ENCODE measurements around the gene FBXO48.

FBXO48 gene

DNA sequence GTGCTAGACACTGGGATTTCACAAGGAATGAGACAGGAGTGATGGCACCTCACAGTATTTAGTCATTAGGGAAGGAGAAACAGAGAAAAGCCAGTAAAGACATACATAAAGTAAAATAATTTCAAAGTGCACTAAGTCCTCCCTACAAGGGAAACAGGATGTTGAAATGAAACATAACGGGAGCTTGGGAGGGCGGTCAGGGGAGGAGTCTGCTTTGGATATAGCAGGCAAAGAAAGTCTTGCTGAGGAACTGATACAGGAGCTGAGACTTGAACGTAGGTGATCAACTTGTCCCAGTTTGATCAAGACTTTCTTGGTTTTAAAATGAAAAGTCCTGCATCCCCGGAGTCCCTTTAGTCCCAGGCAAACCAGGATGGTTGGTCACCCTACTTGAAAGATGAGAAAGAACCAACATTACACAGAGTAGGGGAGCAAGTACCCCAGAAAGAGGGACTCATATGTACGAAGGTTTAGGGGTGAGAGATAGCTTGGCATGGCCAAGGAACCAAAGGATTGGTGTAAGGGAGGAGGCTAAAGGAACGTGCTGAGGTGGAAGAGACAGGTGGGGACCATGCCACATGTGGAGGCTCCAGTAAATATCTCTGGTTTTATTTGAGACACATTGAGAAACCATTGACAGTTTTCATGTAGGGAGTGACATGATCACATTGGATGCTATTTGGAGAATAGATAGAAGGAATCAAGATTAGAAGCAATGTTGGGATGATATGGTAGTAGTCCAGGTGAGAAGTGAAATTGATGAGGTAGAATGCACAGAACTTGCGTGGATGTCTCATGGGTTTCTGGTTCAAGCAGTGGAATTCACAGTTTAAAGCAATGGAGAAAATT lies 28.4 kb downstream of the FBXO48 start:
- no peak for DNase-seq (ENCODE audit: low read depth in 1 of 2, low spot score in 1 of 2)

DNA sequence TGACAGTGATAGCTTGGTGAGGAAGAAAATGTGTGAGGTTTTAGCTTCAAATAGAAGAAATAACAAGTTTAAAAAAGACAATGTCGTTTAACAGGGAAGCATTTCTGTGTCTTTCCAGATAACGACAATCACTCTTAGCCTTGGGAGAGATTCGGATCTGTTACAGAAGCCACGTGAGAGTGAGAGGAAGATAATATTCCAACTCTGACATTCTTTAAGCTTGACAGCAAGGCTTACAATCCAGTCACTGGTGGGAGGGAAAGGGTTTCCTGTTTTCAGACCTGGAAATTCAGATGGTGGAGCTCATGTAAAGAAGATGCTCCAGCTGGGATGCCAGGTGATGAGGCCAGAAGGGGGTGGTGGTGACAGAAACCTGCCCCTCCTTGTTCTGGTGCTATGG lies 30.8 kb downstream of the FBXO48 start:
- DNase-seq (ENCODE audit: low read depth in 1 of 2, low spot score in 1 of 2): no peak

DNA sequence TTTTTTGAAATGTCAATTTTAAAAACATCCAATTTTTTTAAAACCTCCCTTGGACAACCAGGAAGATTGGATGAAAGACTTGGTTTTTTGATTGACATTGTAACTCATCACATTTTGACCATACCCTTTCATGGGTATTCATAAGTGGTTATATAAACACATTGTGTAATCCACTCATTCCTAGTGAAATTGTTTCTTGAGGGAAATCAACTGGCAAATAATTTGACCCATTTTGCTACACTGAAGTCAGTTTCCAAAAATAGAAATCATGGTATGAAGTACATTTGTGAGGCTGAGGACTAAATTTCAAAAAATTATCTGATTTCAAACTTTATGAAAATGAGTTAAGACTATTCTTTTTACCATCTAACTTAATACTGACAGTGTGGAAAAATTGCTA lies 31.5 kb downstream of the FBXO48 start:
- no peak for DNase-seq (ENCODE audit: low read depth in 1 of 2, low spot score in 1 of 2)

GRCh38 chr2:68434981-68435380 lies 32.1 kb downstream of the FBXO48 start:
- no peak for DNase-seq (ENCODE audit: low read depth in 1 of 2, low spot score in 1 of 2)

- DNase-seq (ENCODE audit: low read depth in 1 of 2, low spot score in 1 of 2): no peak
Measured at GRCh38 chr2:68432696-68433658, 34.1 kb downstream of the FBXO48 start.

GRCh38 chr2:68431316-68431972 lies 35.6 kb downstream of the FBXO48 start:
- DNase-seq (ENCODE audit: low read depth in 1 of 2, low spot score in 1 of 2): no peak

GRCh38 chr2:68429311-68429826 lies 37.7 kb downstream of the FBXO48 start:
- DNase-seq (ENCODE audit: low read depth in 1 of 2, low spot score in 1 of 2): no peak

- no peak for DNase-seq (ENCODE audit: low read depth in 1 of 2, low spot score in 1 of 2)
Measured at GRCh38 chr2:68428746-68429145, 38.3 kb downstream of the FBXO48 start.

DNA sequence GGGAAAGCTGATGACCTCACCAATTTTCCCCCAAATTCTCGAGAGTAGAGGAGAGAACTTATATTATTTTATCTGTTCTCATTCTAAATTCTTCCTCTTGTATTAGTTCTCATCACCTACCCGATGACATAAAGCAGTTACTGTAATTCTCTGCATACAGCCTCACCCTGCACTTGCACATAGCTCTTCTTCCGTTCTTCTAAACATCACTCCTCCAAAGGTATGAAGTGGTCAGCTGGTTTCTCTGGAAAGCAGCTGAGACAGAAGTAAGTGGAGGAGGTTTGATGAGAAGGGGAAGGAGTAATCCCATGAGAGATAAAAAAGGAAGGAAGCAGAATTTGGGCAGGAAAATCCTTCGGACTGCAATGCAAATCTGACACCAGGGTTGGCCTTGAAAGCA lies 39.0 kb downstream of the FBXO48 start:
- DNase-seq (ENCODE audit: low read depth in 1 of 2, low spot score in 1 of 2): no peak

DNA sequence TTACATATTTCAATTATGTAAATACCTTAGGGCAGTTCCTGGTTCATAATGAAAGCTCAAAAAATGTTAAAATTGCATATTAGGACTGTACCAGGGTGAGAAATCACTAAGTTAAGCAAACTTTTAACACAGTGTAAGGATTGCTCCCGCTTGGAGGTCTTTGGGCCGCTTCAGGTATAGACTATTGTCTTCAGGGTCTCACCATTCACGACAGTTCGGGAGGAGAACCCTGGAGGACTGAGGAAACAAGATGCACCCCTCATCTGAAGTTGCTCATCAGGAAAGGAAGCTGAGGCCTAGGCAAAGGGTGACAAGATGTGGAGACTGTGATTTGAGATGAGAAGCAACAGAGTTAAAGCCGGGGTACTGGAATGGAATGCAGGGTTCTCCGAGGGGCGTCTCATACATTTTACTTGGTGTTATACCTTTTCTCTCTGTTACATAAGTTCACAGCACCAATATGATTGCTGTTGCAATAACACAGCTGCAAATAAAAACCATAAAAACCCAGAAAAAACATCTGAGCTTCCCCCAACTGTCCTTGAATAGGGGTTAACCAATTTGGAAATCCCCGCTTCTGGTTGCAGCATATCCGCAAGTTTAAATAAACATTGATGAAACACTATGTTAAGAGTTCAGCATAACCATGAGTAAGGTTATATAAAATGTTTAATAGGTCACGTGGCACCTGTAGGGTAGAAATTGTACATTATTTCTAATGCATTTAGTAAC lies 40.1 kb downstream of the FBXO48 start:
- no peak for DNase-seq (ENCODE audit: low read depth in 1 of 2, low spot score in 1 of 2)

DNA sequence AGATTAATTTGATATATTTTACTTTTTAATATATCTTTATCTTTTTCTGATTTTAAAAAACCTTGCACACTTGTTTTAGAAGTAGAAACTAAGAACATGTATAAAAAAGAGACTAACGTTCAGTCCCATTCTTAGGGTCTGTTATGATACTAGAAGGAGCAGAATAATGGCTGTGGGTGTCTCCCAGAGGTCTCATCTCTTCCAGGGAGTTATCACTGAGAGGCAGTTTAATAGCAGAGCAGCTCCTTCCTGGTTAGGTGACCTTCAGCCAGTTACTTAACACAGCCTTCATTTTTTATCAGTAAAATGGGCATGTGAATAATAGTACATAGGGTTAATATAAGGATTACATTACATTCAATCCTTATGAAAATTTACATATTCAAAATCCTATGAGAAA lies 40.6 kb downstream of the FBXO48 start:
- no peak for DNase-seq (ENCODE audit: low read depth in 1 of 2, low spot score in 1 of 2)

GRCh38 chr2:68425503-68425902 lies 41.6 kb downstream of the FBXO48 start:
- no peak for DNase-seq (ENCODE audit: low read depth in 1 of 2, low spot score in 1 of 2)

- no peak for DNase-seq (ENCODE audit: low read depth in 1 of 2, low spot score in 1 of 2)
Measured at GRCh38 chr2:68423966-68424650, 43.0 kb downstream of the FBXO48 start.

DNA sequence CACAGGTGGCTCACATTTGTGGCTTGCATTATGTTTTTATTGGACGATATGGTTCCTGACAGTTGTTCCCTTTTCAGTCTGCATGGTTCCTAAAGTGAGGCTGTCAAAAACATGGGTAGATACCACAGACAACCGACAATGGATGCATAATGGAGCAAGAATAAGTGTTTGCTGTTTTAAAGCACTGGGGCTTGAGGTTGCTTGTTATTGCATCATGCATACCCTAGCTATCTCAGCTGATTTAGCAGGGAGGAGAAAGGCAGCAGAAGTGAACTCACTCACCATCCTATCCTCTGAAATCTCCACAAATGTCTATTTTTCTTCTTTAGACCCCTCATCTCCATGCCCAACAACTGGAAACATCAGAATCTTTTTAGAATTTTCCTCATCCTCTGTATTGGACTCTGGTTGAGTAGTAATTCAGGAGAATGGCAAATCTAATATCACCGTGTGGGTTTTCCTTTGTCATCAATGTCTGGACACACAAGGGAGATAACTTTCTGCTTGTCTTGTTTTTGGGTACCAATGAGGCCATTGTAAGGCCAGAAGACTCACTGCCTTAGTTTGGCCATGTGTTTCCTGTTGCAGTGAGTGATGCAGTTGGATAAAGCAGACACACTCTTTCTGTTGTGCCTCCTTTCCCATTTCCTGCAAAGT lies 46.7 kb downstream of the FBXO48 start:
- DNase-seq (ENCODE audit: low read depth in 1 of 2, low spot score in 1 of 2): no peak

GRCh38 chr2:68418855-68419254 lies 48.2 kb downstream of the FBXO48 start:
- DNase-seq (ENCODE audit: low read depth in 1 of 2, low spot score in 1 of 2): no peak

DNA sequence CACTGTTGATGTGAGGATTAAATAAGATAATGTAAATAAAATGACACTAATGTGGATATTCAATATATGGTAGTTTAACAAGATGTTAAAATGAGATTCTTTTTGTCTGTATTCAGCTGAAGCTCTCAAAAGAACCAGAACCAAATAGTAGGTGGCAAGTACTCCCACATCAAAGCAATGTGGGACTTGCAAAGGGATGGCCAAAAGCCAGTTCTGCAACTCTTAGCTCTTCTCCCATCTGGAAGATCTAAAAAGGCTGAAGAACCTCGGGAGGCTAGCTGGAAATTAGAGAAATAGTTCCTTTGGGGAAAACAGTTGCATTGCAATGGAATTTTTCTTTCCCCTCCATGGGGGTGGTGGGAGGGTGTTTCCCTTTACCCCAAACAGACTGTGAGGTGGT lies 48.7 kb downstream of the FBXO48 start:
- DNase-seq (ENCODE audit: low read depth in 1 of 2, low spot score in 1 of 2): no peak

DNA sequence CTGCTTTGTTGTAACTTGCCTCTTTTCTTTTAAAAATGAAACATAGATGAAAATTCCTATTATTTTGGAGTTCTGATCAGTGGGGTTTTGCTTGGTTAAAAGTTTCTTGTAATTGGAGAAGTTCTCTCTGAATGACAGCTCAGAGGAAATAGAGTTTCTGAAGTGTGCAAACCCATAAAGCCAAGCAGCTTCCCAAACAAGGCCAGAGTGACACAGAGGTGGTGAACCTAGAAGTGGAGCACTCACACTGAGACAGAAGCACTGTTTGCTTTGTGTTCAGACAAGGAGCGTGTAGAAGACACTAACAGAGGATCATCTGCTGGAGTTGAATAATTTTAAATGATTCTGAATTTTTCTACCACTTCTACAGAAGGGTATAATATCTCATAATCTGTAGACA lies 49.2 kb downstream of the FBXO48 start:
- DNase-seq (ENCODE audit: low read depth in 1 of 2, low spot score in 1 of 2): no peak

- no peak for DNase-seq (ENCODE audit: low read depth in 1 of 2, low spot score in 1 of 2)
Measured at GRCh38 chr2:68416081-68416675, 50.9 kb downstream of the FBXO48 start.

- DNase-seq (ENCODE audit: low read depth in 1 of 2, low spot score in 1 of 2): no peak
Measured at GRCh38 chr2:68415521-68415920, 51.6 kb downstream of the FBXO48 start.

Measured in activated CD4-positive, alpha-beta T cell treated with anti-CD3 and anti-CD28 coated beads, Interleukin-2, amount 50 U/mL, for 24 hours (primary cell).